HG03135 (cell line): ENCODE results near the gene CIITA.

Experiments
- ATAC-seq: cut with Tn5 transposase; IDR thresholded peaks from one replicate; pipeline ENCODE4 v1.9.1; 2021; ENCODE audit warnings: mild to moderate bottlenecking, moderate library complexity; ENCODE audit not compliant: unreplicated experiment

The CIITA gene

GRCh38 chr16:10849736-10850477 is 27.1 kb upstream of the CIITA start:
- ATAC-seq: no peak

GRCh38 chr16:10850478-10850850 is 26.5 kb upstream of the CIITA start:
- no peak for ATAC-seq

GRCh38 chr16:10851512-10851911 is 25.5 kb upstream of the CIITA start:
- ATAC-seq: no peak

- ATAC-seq: no peak
Measured at GRCh38 chr16:10852286-10852685, 24.7 kb upstream of the CIITA start.

GRCh38 chr16:10852948-10853347 is 24.1 kb upstream of the CIITA start:
- no peak for ATAC-seq

GRCh38 chr16:10856042-10856441 is 21.0 kb upstream of the CIITA start:
- no peak for ATAC-seq

GRCh38 chr16:10858203-10858602 is 18.8 kb upstream of the CIITA start:
- no peak for ATAC-seq

GRCh38 chr16:10859020-10859419 is 18.0 kb upstream of the CIITA start:
- ATAC-seq: no peak

GRCh38 chr16:10859658-10860057 is 17.3 kb upstream of the CIITA start:
- ATAC-seq: no peak

GRCh38 chr16:10862438-10862837 is 14.6 kb upstream of the CIITA start:
- ATAC-seq: no peak

- no peak for ATAC-seq
Measured at GRCh38 chr16:10865991-10866966, 10.7 kb upstream of the CIITA start.

- ATAC-seq: no peak
Measured at GRCh38 chr16:10867199-10867598, 9.8 kb upstream of the CIITA start.

- ATAC-seq: peak; percentile 4
Measured at GRCh38 chr16:10868104-10868595, 8.9 kb upstream of the CIITA start.

GRCh38 chr16:10868596-10869469 is 8.2 kb upstream of the CIITA start:
- ATAC-seq: peak; percentile 54

GRCh38 chr16:10870137-10870776 is 6.7 kb upstream of the CIITA start:
- ATAC-seq: no peak

- no peak for ATAC-seq
Measured at GRCh38 chr16:10870808-10871156, 6.2 kb upstream of the CIITA start.

- ATAC-seq: peak; percentile 47
Measured at GRCh38 chr16:10871157-10871991, 5.6 kb upstream of the CIITA start.

GRCh38 chr16:10876315-10876714 is 687 bp upstream of the CIITA start:
- no peak for ATAC-seq

GRCh38 chr16:10877472-10877946 is 507 bp downstream of the CIITA start:
- peak; percentile 6 for ATAC-seq

GRCh38 chr16:10878328-10878643 is 1.3 kb downstream of the CIITA start:
- ATAC-seq: peak; percentile 1
